HS-27A (cell line): Measurements from ENCODE around the gene CDK13.

Source experiments
- DNase-seq: peaks from one replicate; pipeline ENCODE4 v3.0.0-alpha.2; 2012; ENCODE audit warnings: low read depth, missing footprints

Gene CDK13

GRCh38 chr7:40008223-40008815, 58.3 kb downstream of the CDK13 start:
- DNase-seq = no peak

DNA sequence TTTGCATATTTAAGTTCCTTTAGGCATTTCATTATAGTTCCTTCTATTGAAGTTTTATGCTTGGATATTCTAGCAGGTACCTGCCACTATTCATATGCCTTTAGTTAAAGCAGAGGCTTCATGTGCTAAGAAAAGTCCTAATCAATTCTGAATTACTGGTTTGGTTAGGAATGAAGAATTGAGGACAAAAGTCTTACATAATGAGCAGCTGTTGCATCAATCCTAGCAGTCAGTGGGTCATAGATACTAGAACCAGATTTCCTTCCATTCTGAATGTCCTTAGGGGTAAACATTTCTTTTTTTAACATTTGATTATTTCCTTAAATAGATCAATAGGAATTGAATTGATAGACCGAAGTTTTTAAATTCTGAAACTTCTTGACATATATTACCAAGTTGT, 59.2 kb downstream of the CDK13 start:
- DNase-seq = no peak

DNA sequence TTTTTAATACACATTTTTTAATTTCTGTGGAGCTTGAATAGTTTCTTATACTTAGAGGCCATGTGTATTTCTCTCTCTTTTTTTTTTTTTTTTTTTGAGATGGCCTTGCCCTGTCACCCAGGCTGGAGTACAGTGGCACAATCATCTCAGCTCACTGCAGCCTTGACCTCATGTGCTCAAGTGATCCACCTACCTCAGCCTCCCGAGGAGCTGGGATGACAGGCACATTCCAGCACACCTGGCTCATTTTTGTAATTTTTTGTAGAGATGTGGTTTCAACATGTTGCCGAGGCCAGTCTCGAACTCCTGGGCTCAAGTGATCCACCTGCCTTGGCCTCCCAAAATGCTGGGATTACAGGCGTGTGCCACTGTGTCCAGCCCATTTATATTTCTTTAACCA, 64.3 kb downstream of the CDK13 start:
- DNase-seq = no peak

GRCh38 chr7:40015790-40016296, 65.8 kb downstream of the CDK13 start:
- no peak for DNase-seq

GRCh38 chr7:40019558-40019957, 69.5 kb downstream of the CDK13 start:
- DNase-seq = no peak

DNA sequence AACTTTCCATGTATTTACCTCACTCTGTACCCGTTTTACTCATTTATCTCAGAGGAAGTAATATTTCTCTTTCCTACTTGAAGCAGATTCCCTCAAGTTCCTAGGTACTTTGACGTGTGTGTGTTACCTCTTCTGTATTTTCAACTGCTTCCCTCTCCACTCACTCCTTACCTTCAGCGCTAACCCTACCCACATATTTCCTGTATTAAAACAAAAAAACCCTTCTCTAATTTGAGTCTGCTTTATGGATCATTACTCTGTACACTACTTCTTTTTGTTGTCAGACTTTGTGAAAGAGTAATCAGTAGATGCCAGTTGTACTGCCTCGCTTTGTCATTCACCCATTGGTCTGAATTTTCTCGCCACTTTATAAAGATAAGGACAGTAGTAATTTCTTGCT, 74.0 kb downstream of the CDK13 start:
- no peak for DNase-seq

- no peak for DNase-seq
Observed at GRCh38 chr7:40024841-40025240, 74.8 kb downstream of the CDK13 start.

- no peak for DNase-seq
Observed at GRCh38 chr7:40027545-40027944, 77.5 kb downstream of the CDK13 start.

DNA sequence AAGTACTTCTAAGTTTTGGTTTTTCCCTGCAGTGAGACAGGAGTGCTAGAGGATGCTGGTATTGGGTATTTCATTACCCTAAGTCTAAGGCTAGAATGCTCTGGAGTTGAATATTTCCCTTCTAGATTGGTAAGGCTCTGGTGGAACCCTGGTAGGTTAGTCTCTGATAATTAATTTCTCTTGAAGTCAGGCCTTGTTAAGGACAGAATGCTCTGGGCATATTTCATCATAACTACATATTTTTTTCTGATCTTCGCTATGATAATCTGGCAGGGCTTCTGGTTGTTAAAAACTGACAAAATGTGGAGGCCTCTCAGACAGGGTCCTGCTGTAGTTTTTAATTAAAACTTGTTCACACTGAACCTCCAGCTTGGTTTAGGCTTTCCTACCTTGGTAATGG, 83.8 kb downstream of the CDK13 start:
- no peak for DNase-seq

DNA sequence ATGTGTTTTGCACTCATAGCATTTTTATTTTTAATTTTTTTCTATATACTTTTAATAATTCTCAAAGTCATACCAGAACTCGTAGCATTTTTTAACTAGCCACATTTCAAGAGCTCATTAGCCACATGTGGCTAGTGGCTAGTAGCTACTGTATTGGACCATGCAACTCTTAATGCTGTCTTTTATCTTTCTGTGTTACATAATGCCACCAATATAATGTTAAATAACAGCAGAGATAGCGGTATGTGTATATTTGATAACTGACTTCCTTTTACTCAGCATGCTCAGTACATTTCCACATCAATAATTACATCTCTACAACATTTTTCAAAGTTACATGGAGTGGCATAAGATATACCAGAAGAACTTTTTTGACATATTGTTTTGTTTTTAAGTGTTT, 91.4 kb downstream of the CDK13 start:
- no peak for DNase-seq

- no peak for DNase-seq
Observed at GRCh38 chr7:40043164-40043563, 93.1 kb downstream of the CDK13 start.

DNA sequence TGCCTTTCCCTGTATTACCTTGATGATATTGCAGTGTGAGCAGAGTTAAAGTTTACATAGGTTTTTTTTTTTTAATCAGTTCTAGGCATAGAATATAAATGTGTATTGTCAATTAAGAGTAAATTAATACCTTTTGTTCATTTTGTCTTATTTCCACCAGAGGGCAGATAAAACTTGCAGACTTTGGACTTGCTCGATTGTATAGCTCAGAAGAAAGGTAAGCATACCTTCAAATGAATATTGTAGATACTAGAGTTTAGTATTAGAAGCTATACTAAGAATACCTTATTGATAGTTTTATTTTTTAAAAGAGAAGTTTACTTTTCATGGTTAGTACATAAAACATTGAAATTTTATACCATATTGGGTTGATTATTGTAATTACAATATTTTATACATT, 97.6 kb downstream of the CDK13 start:
- no peak for DNase-seq

- no peak for DNase-seq
Observed at GRCh38 chr7:40057292-40057691, 107.2 kb downstream of the CDK13 start.

- no peak for DNase-seq
Observed at GRCh38 chr7:40058026-40058425, 108.0 kb downstream of the CDK13 start.

DNA sequence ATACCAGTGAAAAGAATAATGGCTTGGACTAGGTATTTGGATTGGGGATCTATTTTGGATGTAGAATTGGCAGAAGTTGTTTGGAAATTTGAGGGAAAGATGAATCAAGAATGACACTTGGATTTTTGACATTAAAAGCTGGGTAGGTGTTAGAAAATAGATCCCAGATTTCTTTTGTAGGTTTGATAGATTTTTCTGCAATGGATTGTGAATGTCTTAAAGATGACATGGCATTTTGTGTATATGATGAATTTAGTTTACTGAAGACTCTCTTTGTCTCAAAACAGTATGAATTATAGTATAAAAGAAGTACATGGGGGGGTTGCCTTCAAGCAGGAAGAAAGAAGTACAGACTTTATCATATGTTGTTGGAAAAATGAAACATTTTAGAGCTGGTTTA, 108.6 kb downstream of the CDK13 start:
- no peak for DNase-seq

GRCh38 chr7:40059057-40059456, 109.0 kb downstream of the CDK13 start:
- DNase-seq = no peak

DNA sequence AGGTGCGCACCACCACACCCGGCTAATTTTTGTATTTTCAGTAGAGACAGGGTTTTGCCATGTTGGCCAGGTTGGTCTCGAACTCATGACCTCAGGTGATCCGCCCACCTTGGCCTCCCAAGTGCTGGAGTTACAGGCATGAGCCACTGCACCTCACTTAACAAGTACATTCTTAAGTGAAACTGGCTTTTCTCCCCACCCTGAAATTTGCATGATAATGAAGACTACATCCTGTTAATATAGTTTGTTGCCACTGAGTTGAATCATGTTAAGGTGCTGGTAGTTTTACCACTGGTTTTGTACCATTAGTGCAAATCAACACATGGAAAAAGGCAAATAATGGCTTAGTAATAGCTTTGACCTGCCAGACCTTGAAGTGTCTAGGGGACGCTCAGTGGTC, 122.2 kb downstream of the CDK13 start:
- no peak for DNase-seq

GRCh38 chr7:40073239-40073638, 123.2 kb downstream of the CDK13 start:
- no peak for DNase-seq

DNA sequence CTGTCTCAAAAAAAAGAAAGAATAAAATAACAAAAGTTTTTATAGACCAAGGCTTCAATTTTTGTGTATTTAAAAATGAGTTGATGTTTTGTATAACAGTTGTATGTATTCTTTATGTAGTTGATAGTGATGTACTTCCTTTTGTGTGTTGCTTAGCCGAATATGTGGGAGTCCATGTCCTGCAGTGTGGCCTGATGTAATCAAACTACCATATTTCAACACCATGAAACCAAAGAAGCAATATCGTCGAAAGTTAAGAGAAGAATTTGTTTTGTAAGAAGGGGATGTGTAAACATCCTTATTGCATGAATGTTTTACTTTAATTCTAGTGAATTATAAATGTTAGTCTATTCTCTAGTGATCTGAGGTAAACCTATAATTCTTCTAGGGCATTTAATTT, 127.8 kb downstream of the CDK13 start:
- no peak for DNase-seq

DNA sequence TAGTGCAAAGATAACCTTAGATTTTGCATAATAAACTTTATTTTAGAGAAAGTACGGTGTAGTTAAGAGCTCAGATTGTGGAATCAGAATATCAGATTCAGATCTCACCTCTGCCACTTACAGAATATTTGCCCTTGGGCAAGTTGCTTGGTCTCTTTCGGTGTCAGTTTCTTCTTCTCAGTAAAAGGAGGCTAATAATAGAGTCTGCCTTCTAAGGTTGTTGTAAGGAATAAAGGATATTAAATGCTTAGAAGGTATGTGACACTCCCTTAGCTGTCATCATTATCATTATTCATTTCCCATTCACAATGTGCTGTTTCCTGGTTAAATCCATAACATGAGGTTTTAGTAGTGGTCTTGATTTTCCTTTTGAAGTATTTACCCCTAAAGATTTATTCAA, 142.1 kb downstream of the CDK13 start:
- no peak for DNase-seq

DNA sequence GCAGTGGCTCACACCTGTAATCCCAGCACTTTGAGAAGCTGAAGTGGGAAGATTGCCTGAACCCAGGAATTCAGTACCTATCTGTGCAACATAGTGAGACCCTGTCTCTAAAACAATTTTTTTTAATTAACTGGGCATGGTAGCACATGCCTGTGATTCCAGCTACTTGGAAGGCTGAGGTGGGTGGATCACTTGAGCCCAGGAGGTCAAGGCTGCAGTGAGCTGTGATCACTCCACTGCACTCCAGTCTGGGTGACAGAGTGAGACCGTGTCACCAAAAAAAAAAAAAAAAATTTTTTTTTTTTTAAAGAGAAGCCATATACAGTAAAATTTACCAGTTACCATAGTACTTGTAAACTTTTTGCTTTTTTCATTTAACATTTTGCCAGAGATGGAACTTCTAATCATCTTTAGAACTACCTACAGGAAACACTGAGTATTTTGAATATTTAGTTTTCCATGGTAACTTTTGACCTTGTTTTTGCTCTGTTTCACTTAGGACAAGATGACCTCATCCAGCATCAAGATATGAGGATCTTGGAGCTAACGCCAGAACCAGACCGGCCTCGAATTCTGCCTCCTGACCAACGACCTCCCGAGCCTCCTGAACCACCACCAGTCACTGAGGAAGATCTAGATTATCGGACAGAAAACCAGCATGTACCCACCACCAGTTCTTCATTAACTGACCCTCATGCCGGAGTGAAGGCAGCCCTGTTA, 143.7 kb downstream of the CDK13 start:
- DNase-seq = no peak

GRCh38 chr7:40095230-40095629, 145.2 kb downstream of the CDK13 start:
- no peak for DNase-seq

DNA sequence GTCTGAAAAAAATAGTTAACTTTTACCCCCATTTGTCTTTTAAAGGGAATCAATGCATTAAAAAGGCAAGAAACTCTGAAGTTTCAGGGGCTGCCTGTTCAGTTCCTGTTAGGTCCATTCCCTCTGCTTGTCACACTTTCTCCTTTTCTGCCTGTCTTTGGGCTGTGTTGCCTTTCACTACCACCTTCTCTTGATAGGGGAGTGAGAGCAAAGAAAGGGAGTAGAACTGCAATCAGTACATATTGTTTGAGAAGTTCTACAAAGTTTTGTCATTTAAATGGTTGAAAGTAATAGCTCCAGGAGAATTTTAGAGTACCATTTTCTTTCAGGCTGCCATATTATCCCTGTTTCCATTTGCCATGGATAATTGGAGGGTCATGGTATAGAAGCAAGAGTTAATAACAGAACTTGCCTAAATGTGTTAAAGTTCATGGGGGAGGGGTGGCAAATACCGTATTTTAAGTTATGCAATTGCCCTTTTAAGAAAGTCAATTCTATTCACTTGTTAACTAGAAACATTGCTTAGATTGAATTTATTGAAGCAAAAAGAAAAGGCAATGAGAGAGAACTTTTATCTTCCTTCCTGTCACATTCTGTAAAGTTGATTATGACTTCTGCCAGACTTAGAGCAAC, 145.8 kb downstream of the CDK13 start:
- DNase-seq = no peak

- DNase-seq = no peak
Observed at GRCh38 chr7:40097728-40098127, 147.7 kb downstream of the CDK13 start.
